ENCODE data around the gene GP1BA. TPM values are rescaled to one million over a fixed set of nuclear protein-coding genes. Genes with fewer than 3 reads are reported as not detected.
"Not testable (repeated sequence)": the region's sequence is repeated elsewhere in the genome, so short reads cannot be mapped to it uniquely, and the experiment has no call there.

Gene GP1BA
- total RNA-seq, 1 experiment from 2014 or later = not detected

DNA sequence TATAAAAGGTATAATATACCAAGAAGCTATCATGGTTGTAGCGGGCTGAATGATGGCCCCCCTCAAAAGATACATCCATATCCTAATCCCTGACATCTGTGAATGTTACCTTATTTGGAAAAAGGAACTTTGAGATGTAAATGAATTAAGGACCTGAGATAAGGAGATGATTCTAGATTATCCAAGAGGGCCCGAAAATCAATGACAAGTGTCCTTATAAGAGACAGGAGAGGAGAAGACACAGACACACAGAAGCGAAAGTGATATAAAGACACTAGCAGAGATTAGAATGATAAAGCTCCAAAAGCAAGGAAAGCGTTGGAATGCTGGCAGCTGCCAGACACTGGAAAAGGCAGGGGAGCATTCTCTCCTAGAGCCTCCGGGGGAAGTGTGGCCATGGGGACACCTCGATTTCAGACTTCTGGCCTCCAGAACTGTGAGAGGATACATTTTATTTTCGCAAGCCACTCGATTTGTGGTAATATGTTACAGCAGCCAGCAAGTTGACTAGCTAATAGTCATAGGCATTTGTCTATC, 12.5 kb upstream of the GP1BA start:
- no peak for DNase-seq (ENCODE audit: low spot score)
- no peaks in the 10 kb centered on the region for H3K4me1 ChIP-seq (ENCODE audit: insufficient read depth, low read length, poor library complexity, severe bottlenecking)
- H3K27ac ChIP-seq (ENCODE audit: low read depth, low read length, poor library complexity, severe bottlenecking) = no peak overlapping the region
- no peaks in the 10 kb centered on the region for H3K27me3 ChIP-seq (replicated peaks; ENCODE audit: insufficient read depth, low read depth, low read length, poor library complexity)
- POLR2A ChIA-PET (ENCODE audit: low non-redundant PET) = no interaction called here
- H3K9me3 ChIP-seq (ENCODE audit: low read depth, low read length, poor library complexity, severe bottlenecking) = no peaks in the 10 kb centered on the region
- BruUV-seq (replicated peaks) = no TSS peak
- CTCF ChIA-PET = no interaction called here
- no peak overlapping the region for H3K4me3 ChIP-seq (ENCODE audit: low read depth, low read length, poor library complexity, severe bottlenecking)
- intact Hi-C loops (cut with micrococcal nuclease; ENCODE audit: unreplicated experiment) = no loop called here
- no peaks in the 10 kb centered on the region for H3K36me3 ChIP-seq (ENCODE audit: insufficient read depth, low read length, poor library complexity, severe bottlenecking)
- no peak for TF ChIP-seq EZH2 (IDR thresholded peaks at IDR 0.05; ENCODE audit: borderline replicate concordance, low read depth, low read length, poor library complexity, severe bottlenecking)
- TF ChIP-seq, protein P1, sequence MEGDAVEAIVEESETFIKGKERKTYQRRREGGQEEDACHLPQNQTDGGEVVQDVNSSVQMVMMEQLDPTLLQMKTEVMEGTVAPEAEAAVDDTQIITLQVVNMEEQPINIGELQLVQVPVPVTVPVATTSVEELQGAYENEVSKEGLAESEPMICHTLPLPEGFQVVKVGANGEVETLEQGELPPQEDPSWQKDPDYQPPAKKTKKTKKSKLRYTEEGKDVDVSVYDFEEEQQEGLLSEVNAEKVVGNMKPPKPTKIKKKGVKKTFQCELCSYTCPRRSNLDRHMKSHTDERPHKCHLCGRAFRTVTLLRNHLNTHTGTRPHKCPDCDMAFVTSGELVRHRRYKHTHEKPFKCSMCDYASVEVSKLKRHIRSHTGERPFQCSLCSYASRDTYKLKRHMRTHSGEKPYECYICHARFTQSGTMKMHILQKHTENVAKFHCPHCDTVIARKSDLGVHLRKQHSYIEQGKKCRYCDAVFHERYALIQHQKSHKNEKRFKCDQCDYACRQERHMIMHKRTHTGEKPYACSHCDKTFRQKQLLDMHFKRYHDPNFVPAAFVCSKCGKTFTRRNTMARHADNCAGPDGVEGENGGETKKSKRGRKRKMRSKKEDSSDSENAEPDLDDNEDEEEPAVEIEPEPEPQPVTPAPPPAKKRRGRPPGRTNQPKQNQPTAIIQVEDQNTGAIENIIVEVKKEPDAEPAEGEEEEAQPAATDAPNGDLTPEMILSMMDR (conservative IDR thresholded peaks at IDR 0.05; ENCODE audit: low read depth, low read length) = no peak

- CTCF ChIA-PET = no interaction called here
- TF ChIP-seq, protein P1 (conservative IDR thresholded peaks at IDR 0.05; ENCODE audit: low read depth, low read length) = no peak
- TF ChIP-seq EZH2 (IDR thresholded peaks at IDR 0.05; ENCODE audit: borderline replicate concordance, low read depth, low read length, poor library complexity, severe bottlenecking) = no peak
- no TSS peak for BruUV-seq (replicated peaks)
- no peaks in the 10 kb centered on the region for H3K4me1 ChIP-seq (ENCODE audit: insufficient read depth, low read length, poor library complexity, severe bottlenecking)
- H3K27ac ChIP-seq (ENCODE audit: low read depth, low read length, poor library complexity, severe bottlenecking) = no peak overlapping the region
- no peak for DNase-seq (ENCODE audit: low spot score)
- POLR2A ChIA-PET (ENCODE audit: low non-redundant PET) = no interaction called here
- intact Hi-C loops (cut with micrococcal nuclease; ENCODE audit: unreplicated experiment) = no loop called here
- H3K36me3 ChIP-seq (ENCODE audit: insufficient read depth, low read length, poor library complexity, severe bottlenecking) = no peaks in the 10 kb centered on the region
- no peak overlapping the region for H3K4me3 ChIP-seq (ENCODE audit: low read depth, low read length, poor library complexity, severe bottlenecking)
- H3K9me3 ChIP-seq (ENCODE audit: low read depth, low read length, poor library complexity, severe bottlenecking) = no peaks in the 10 kb centered on the region
- H3K27me3 ChIP-seq (replicated peaks; ENCODE audit: insufficient read depth, low read depth, low read length, poor library complexity) = no peaks in the 10 kb centered on the region
These were observed 11.6 kb upstream of the GP1BA start for GRCh38 chr17:4920351-4921048.

DNA sequence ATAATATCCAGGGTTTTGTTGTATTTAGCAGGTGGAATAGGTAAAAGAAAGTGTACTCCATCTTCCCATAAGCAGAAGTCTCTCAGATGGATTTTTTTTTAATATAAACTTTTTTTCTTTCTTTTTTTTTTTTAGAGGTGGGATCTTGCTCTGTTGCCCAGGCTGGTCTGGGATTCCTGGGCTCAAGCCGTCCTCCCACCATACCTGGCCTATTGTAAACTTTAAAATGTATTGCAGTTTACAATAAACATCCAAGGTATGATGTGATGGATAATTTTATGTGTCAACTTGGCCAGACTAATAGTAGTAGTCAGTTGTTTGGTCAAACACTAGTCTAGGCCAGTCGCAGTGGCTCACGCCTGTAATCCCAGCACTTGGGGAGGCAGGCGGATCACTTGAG, 10.8 kb upstream of the GP1BA start:
- no TSS peak for BruUV-seq (replicated peaks)
- intact Hi-C loops (cut with micrococcal nuclease; ENCODE audit: unreplicated experiment) = no loop called here
- H3K36me3 ChIP-seq (ENCODE audit: insufficient read depth, low read length, poor library complexity, severe bottlenecking) = no peaks in the 10 kb centered on the region
- H3K9me3 ChIP-seq (ENCODE audit: low read depth, low read length, poor library complexity, severe bottlenecking) = no peaks in the 10 kb centered on the region
- no peaks in the 10 kb centered on the region for H3K4me1 ChIP-seq (ENCODE audit: insufficient read depth, low read length, poor library complexity, severe bottlenecking)
- POLR2A ChIA-PET (ENCODE audit: low non-redundant PET) = no interaction called here
- H3K4me3 ChIP-seq (ENCODE audit: low read depth, low read length, poor library complexity, severe bottlenecking) = no peak overlapping the region
- DNase-seq (ENCODE audit: low spot score) = no peak
- H3K27me3 ChIP-seq (replicated peaks; ENCODE audit: insufficient read depth, low read depth, low read length, poor library complexity) = no peaks in the 10 kb centered on the region
- TF ChIP-seq EZH2 (IDR thresholded peaks at IDR 0.05; ENCODE audit: borderline replicate concordance, low read depth, low read length, poor library complexity, severe bottlenecking) = no peak
- TF ChIP-seq, protein P1 (conservative IDR thresholded peaks at IDR 0.05; ENCODE audit: low read depth, low read length) = no peak
- no peak overlapping the region for H3K27ac ChIP-seq (ENCODE audit: low read depth, low read length, poor library complexity, severe bottlenecking)
- CTCF ChIA-PET = no interaction called here

GRCh38 chr17:4926577-4927335, 5.3 kb upstream of the GP1BA start:
- H3K27me3 ChIP-seq (replicated peaks; ENCODE audit: insufficient read depth, low read depth, low read length, poor library complexity); CTCF ChIA-PET; H3K36me3 ChIP-seq (ENCODE audit: insufficient read depth, low read length, poor library complexity, severe bottlenecking); intact Hi-C loops (cut with micrococcal nuclease; ENCODE audit: unreplicated experiment); H3K4me1 ChIP-seq (ENCODE audit: insufficient read depth, low read length, poor library complexity, severe bottlenecking); BruUV-seq (replicated peaks); H3K4me3 ChIP-seq (ENCODE audit: low read depth, low read length, poor library complexity, severe bottlenecking); H3K27ac ChIP-seq (ENCODE audit: low read depth, low read length, poor library complexity, severe bottlenecking); DNase-seq (ENCODE audit: low spot score); H3K9me3 ChIP-seq (ENCODE audit: low read depth, low read length, poor library complexity, severe bottlenecking): not testable (repeated sequence)
- POLR2A ChIA-PET (ENCODE audit: low non-redundant PET) = interaction anchor here (0.7 kb wide), 1 partner anchor 18 kb away, joined by 4 read pairs; no protein-coding TSS in a partner anchor
